IMR-90 (cell line): ENCODE data around the gene DPEP1. TPM values are rescaled to one million over a fixed set of nuclear protein-coding genes. Genes with fewer than 3 reads are reported as not detected.

ENCODE experiments used
- ATAC-seq: fragments of 200-7000 bp; cut with Tn5 transposase; 2 replicates; pipeline ENCODE4 v1.9.1; 2020; ENCODE audit warnings: low read depth, mild to moderate bottlenecking, moderate library complexity
- BruUV-seq: library from RNA; stranded (reverse); fragments of 400-500 nt; replicated peaks from 2 replicates; lab custom pipeline; 2021; lab: Mats Ljungman, UMichigan
- CTCF ChIA-PET: fragments of 300-600 bp; formaldehyde crosslinking; extraction: SDS; loops from one replicate; lab custom pipeline; 2021; ENCODE audit warnings: antibody characterized with exemption; lab: Yijun Ruan, JAX
- POLR2A ChIA-PET: fragments of 300-600 bp; sonication (Branson Sonifier 250); formaldehyde crosslinking; loops from one replicate; lab custom pipeline; 2022; ENCODE audit warnings: antibody characterized with exemption; ENCODE audit not compliant: unreplicated experiment; lab: Charles Lee
- DNase-seq: peaks from one replicate; pipeline ENCODE4 v3.0.0; 2013
- H2AFZ ChIP-seq: replicated peaks from 2 replicates; pipeline ENCODE3; 2013; ENCODE audit warnings: low read length, mild to moderate bottlenecking; ENCODE audit not compliant: poor library complexity
- H2AK5ac ChIP-seq: 2 replicates; pipeline ENCODE4 v1.6.1; 2013; ENCODE audit warnings: low read depth, low read length, inconsistent platforms
- H2AK9ac ChIP-seq: replicated peaks from 2 replicates; pipeline ENCODE3; 2013; ENCODE audit warnings: mild to moderate bottlenecking, low read depth, low read length, moderate library complexity; ENCODE audit not compliant: poor library complexity
- H2BK120ac ChIP-seq: 2 replicates; pipeline ENCODE4 v1.6.1; 2013; ENCODE audit warnings: low read depth, low read length, inconsistent platforms
- H2BK15ac ChIP-seq: 3 replicates; pipeline ENCODE4 v1.6.1; 2013; ENCODE audit warnings: low read depth, low read length, inconsistent platforms
- H2BK20ac ChIP-seq: 2 replicates; pipeline ENCODE4 v1.6.1; 2013; ENCODE audit warnings: low read depth, mild to moderate bottlenecking, inconsistent platforms, low read length, moderate library complexity
- H2BK5ac ChIP-seq: 2 replicates; pipeline ENCODE4 v1.6.1; 2013; ENCODE audit warnings: mild to moderate bottlenecking, low read depth, low read length, inconsistent platforms; ENCODE audit not compliant: poor library complexity, severe bottlenecking
- H3K14ac ChIP-seq: replicated peaks from 2 replicates; pipeline ENCODE4 v1.6.1; 2013; ENCODE audit warnings: low read depth, low read length, inconsistent platforms
- H3K18ac ChIP-seq: 2 replicates; pipeline ENCODE4 v1.6.1; 2013; ENCODE audit warnings: low read depth, low read length, control low read depth
- H3K23ac ChIP-seq: 2 replicates; pipeline ENCODE4 v1.6.1; 2013; ENCODE audit warnings: low read depth, low read length, inconsistent platforms
- H3K27ac ChIP-seq: 2 replicates; pipeline ENCODE4 v1.5.1; 2013; ENCODE audit warnings: mild to moderate bottlenecking, control low read depth, low read length; ENCODE audit not compliant: insufficient read depth
- H3K27me3 ChIP-seq: 2 replicates; pipeline ENCODE4 v1.6.1; 2013; ENCODE audit warnings: low read length; ENCODE audit not compliant: control insufficient read depth, insufficient read depth
- H3K36me3 ChIP-seq: 2 replicates; pipeline ENCODE4 v1.6.1; 2013; ENCODE audit warnings: low read length, mixed read lengths; ENCODE audit not compliant: control insufficient read depth, insufficient read depth
- H3K4ac ChIP-seq: 2 replicates; pipeline ENCODE4 v1.6.1; 2013; ENCODE audit warnings: low read depth, low read length, inconsistent platforms
- H3K4me1 ChIP-seq: 2 replicates; pipeline ENCODE4 v1.6.1; 2013; ENCODE audit warnings: low read length, mixed read lengths; ENCODE audit not compliant: control insufficient read depth, insufficient read depth
- H3K4me2 ChIP-seq: 2 replicates; pipeline ENCODE4 v1.6.1; 2013; ENCODE audit warnings: low read depth, mild to moderate bottlenecking, control low read depth, low read length, moderate library complexity
- H3K4me3 ChIP-seq: 2 replicates; pipeline ENCODE4 v1.5.1; 2013; ENCODE audit warnings: low read depth, mild to moderate bottlenecking, control low read depth, low read length, moderate library complexity; ENCODE audit not compliant: insufficient read depth
- H3K56ac ChIP-seq: 2 replicates; pipeline ENCODE4 v1.6.1; 2013; ENCODE audit warnings: low read length, inconsistent platforms; ENCODE audit not compliant: insufficient read depth; ENCODE audit errors: extremely low read depth
- H3K79me1 ChIP-seq, 2 experiments: 2 replicates each; pipeline ENCODE4 v1.6.1; 2013; ENCODE audit warnings: low read length in 2 of 2, inconsistent platforms in 1 of 2, low read depth in 1 of 2
- H3K9ac ChIP-seq: 2 replicates; pipeline ENCODE4 v1.6.1; 2013; ENCODE audit warnings: low read depth, low read length, control low read depth
- H3K9me1 ChIP-seq: 2 replicates; pipeline ENCODE4 v1.6.1; 2013; ENCODE audit warnings: low read length, inconsistent platforms; ENCODE audit not compliant: insufficient read depth
- H3K9me3 ChIP-seq: 2 replicates; pipeline ENCODE4 v1.6.1; 2013; ENCODE audit warnings: low read length; ENCODE audit not compliant: control insufficient read depth, insufficient read depth
- H4K20me1 ChIP-seq: 2 replicates; pipeline ENCODE4 v1.6.1; 2013; ENCODE audit warnings: low read length, inconsistent platforms; ENCODE audit not compliant: insufficient read depth
- H4K5ac ChIP-seq: 2 replicates; pipeline ENCODE4 v1.6.1; 2013; ENCODE audit warnings: mild to moderate bottlenecking, low read depth, low read length, control low read depth
- H4K8ac ChIP-seq, 2 experiments: 2 replicates each; pipeline ENCODE4 v1.6.1; 2013; ENCODE audit warnings: low read depth in 2 of 2, low read length in 2 of 2, control low read depth in 1 of 2, inconsistent platforms in 1 of 2
- H4K91ac ChIP-seq: 2 replicates; pipeline ENCODE4 v1.6.1; 2013; ENCODE audit warnings: low read depth, low read length, inconsistent platforms; ENCODE audit not compliant: insufficient read depth
- BHLHE40 ChIP-seq: fragments of 150-350 bp; IDR thresholded peaks from 2 replicates; pipeline ENCODE4 v1.6.1; 2016; ENCODE audit warnings: mild to moderate bottlenecking, low read depth, low read length
- CEBPB ChIP-seq: IDR thresholded peaks from 2 replicates; pipeline ENCODE4 v1.6.1; 2012; ENCODE audit warnings: low read depth, low read length, improper control_type of control experiment
- MAZ ChIP-seq: IDR thresholded peaks from 2 replicates; pipeline ENCODE4 v1.6.1; 2012; ENCODE audit warnings: low read depth, mild to moderate bottlenecking, low read length, improper control_type of control experiment, moderate library complexity, borderline replicate concordance
- MXI1 ChIP-seq: IDR thresholded peaks from 2 replicates; pipeline ENCODE4 v1.6.1; 2012; ENCODE audit warnings: low read depth, mild to moderate bottlenecking, low read length, moderate library complexity, borderline replicate concordance
- NFE2L2 ChIP-seq: fragments of 150-350 bp; IDR thresholded peaks from 2 replicates; pipeline ENCODE4 v1.6.1; 2016; ENCODE audit warnings: low read depth, mild to moderate bottlenecking, low read length
- POLR2A ChIP-seq: IDR thresholded peaks from 2 replicates; pipeline ENCODE4 v1.6.1; 2012; ENCODE audit warnings: mild to moderate bottlenecking, low read depth, low read length
- RCOR1 ChIP-seq: IDR thresholded peaks from 2 replicates; pipeline ENCODE4 v1.6.1; 2012; ENCODE audit warnings: mild to moderate bottlenecking, low read length, improper control_type of control experiment; ENCODE audit not compliant: insufficient replicate concordance
- SMC3 ChIP-seq: fragments of 150-350 bp; IDR thresholded peaks from 2 replicates; pipeline ENCODE4 v1.6.1; 2016; ENCODE audit warnings: low read depth, mild to moderate bottlenecking, antibody characterized with exemption, low read length, moderate library complexity
- USF2 ChIP-seq: fragments of 150-350 bp; IDR thresholded peaks from 2 replicates; pipeline ENCODE4 v1.6.1; 2017; ENCODE audit warnings: mild to moderate bottlenecking, antibody characterized with exemption, low read length, low read depth
- WGBS, 2 experiments: methylation state at CpG; one replicate each; pipeline versions ENCODE4 v1.1.5 to v1.1.7; 2013; ENCODE audit warnings: missing lambda C conversion rate in 2 of 2; ENCODE audit not compliant: insufficient read length in 1 of 2; ENCODE audit errors: extremely low coverage in 2 of 2; 5-methylcytosine and 5-hydroxymethylcytosine counted together
- dilution Hi-C: fragments of 300-500 bp; cut with HindIII; formaldehyde crosslinking; loops from one replicate; pipeline ENCODE4 v1.14.3; 2018; ENCODE audit warnings: low sequenced_read_pairs; ENCODE audit not compliant: unreplicated experiment
- in situ Hi-C: fragments of 300-500 bp; cut with MboI; formaldehyde crosslinking; loops from 3 replicates; pipeline ENCODE4 v1.14.3; 2019; ENCODE audit warnings: low sequenced_read_pairs, inconsistent platforms, mixed read lengths
- intact Hi-C: fragments of 100-400 bp; cut with micrococcal nuclease; formaldehyde crosslinking; loops from 2 replicates; pipeline ENCODE4 v1.10.0; 2022
- polyA plus RNA-seq, 3 experiments: library from polyadenylated mRNA; depleted of rRNA; stranded (reverse); fragments of >200 nt; gene quantifications; 2 replicates each; pipeline ENCODE4 v1.2.3, GENCODE V29; 2012; ENCODE audit warnings: low replicate concordance in 1 of 3
- total RNA-seq: library from RNA; depleted of rRNA; stranded (reverse); fragments of >200 nt; gene quantifications from 2 replicates; pipeline ENCODE4 v1.2.3, GENCODE V29; 2012
- TF ChIP-seq, protein P1 (sequence below): fragments of 150-350 bp; IDR thresholded peaks from 2 replicates; pipeline ENCODE4 v1.6.1; 2016; ENCODE audit warnings: low read depth, mild to moderate bottlenecking, low read length, moderate library complexity, borderline replicate concordance

Gene DPEP1
- total and polyA plus RNA-seq, 2 of the 4 experiments (the other 2 are of a cell fraction), result not detected

DNA sequence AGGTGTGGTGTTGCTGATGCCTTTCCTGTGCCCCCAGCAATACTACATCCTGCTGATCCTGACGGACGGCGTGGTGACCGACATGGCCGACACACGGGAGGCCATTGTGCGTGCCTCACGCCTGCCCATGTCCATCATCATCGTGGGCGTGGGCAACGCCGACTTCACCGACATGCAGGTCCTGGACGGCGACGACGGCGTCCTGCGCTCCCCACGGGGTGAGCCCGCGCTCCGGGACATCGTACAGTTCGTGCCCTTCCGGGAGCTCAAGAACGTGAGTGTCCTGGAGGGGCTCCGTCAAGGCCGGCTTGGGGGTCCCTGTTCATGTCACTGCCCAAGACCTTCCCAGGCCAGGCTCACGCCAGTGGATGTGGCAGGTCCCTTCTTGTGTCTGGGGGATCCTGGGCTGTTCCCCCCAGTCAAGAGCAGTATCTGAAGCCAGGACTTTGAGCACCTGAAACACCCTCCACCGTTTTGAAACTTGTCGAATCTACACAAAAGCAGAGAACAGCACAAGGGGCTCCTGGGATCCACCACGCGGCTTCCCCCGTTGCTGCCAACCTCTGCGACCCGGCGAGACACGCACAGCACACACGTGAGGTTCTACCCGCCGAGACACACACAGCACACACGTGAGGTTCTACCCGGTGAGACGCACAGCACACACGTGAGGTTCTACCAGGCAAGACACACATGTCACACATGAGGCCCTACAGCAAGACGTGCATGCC lies 17.9 kb upstream of the DPEP1 start:
- Histone ChIP-seq H3K56ac (no peak overlapping the region), H4K8ac (no peak overlapping the region), H3K18ac (no peak overlapping the region), H3K14ac (no peak overlapping the region), H3K23ac (no peak overlapping the region), H2AK9ac (peak overlapping the region; percentile 3), H4K5ac (no peak overlapping the region), H2BK20ac (no peak overlapping the region), H2AK5ac (0 out of 2 replicates have a peak overlapping the region, but pooled peaks have one; percentile 16), H3K9me3 (no peaks in the 10 kb centered on the region), H3K4ac (no peak overlapping the region), H4K20me1 (no peaks in the 10 kb centered on the region), H2AFZ (no peak overlapping the region), H3K27me3 (no peaks in the 10 kb centered on the region), H3K4me1 (no peaks in the 10 kb centered on the region), H3K27ac (no peak overlapping the region), H2BK120ac (no peak overlapping the region), H2BK5ac (no peak overlapping the region), H3K79me1 (no peaks in the 10 kb centered on the region), H2BK15ac (no peak overlapping the region), H3K9ac (no peak overlapping the region), H3K4me3 (no peak overlapping the region), H4K91ac (no peak overlapping the region), H3K36me3 (no peaks in the 10 kb centered on the region; the same call in 1 of the 2 replicates), H3K9me1 (no peaks in the 10 kb centered on the region; the same call in 1 of the 2 replicates), H3K4me2 (no peak overlapping the region)
- BruUV-seq, result no TSS peak
- TF ChIP-seq MXI1 (no peak), USF2 (no peak), BHLHE40 (no peak), NFE2L2 (no peak), CEBPB (no peak), SMC3 (no peak), MAZ (no peak), RCOR1 (no peak), POLR2A (no peak)
- TF ChIP-seq, protein P1, sequence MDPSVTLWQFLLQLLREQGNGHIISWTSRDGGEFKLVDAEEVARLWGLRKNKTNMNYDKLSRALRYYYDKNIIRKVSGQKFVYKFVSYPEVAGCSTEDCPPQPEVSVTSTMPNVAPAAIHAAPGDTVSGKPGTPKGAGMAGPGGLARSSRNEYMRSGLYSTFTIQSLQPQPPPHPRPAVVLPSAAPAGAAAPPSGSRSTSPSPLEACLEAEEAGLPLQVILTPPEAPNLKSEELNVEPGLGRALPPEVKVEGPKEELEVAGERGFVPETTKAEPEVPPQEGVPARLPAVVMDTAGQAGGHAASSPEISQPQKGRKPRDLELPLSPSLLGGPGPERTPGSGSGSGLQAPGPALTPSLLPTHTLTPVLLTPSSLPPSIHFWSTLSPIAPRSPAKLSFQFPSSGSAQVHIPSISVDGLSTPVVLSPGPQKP, result no peak
- 94% methylated on average over 42 of the region's 47 CpGs; no CpG with 5 or more reads in 1 of the 2 experiments for WGBS, 2 experiments
- in situ Hi-C loops, result no loop called here
- ChIA-PET CTCF (no interaction called here), POLR2A (no interaction called here)
- DNase-seq (no peak), ATAC-seq (no peak)
- dilution Hi-C loops, result no loop called here
- intact Hi-C loops, result no loop called here
